ENCODE data around the gene KIF5A.

KIF5A gene

DNA sequence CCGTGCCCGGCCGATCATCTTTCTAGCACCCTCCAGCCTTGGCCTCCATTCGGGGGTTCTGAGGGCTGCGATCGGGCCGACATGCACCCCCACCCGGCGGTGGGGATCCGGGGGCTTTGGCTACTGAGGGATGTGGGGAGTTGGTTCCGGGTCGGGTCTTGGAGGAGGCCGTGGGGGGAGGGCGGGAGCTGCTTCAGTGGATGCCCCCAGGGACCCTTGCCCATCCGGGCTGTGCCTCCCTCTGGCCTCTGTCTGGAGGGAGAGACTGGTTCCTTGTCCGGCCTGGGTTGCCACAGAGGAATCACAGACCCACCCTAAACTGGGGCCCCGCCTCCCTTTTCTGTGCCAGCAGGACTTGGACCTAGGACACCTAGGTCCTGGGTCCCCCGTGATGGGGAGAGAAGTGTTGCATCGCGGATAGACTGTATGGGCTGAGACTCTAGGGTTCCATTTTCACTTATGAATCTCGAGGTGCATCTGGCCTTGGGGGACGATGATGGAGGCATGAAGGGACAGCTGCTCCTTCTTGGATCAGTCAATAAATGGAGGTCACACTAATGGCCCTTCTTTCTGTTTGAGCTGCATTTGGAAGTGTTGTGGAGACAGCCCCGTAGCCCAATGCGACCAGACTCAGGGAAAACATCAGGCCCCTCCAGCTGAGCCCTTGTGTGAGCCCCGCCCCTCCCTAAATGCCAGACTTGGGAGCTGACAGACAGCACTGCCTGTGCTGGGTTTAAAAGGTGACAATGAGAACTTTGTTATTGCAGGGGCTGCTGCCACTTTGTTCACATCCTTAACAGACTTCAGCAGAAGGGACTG, 55.4 kb downstream of the KIF5A start:
- TF ChIP-seq EZH2phosphoT487 (conservative IDR thresholded peaks at IDR 0.05; ENCODE audit: low read length): no peak
- TF ChIP-seq, protein P1, sequence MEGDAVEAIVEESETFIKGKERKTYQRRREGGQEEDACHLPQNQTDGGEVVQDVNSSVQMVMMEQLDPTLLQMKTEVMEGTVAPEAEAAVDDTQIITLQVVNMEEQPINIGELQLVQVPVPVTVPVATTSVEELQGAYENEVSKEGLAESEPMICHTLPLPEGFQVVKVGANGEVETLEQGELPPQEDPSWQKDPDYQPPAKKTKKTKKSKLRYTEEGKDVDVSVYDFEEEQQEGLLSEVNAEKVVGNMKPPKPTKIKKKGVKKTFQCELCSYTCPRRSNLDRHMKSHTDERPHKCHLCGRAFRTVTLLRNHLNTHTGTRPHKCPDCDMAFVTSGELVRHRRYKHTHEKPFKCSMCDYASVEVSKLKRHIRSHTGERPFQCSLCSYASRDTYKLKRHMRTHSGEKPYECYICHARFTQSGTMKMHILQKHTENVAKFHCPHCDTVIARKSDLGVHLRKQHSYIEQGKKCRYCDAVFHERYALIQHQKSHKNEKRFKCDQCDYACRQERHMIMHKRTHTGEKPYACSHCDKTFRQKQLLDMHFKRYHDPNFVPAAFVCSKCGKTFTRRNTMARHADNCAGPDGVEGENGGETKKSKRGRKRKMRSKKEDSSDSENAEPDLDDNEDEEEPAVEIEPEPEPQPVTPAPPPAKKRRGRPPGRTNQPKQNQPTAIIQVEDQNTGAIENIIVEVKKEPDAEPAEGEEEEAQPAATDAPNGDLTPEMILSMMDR (IDR thresholded peaks at IDR 0.05; ENCODE audit: insufficient read depth, low read length, poor library complexity, severe bottlenecking): no peak
- no peak overlapping the region for H3K4me3 ChIP-seq (ENCODE audit: insufficient read depth, low read length, poor library complexity, severe bottlenecking)
- 0 out of 2 replicates have a peak, but pooled peaks cover 6% of the 10 kb centered on the region for H3F3A ChIP-seq (ENCODE audit: insufficient read depth)
- no peaks in the 10 kb centered on the region for H3K9me2 ChIP-seq (replicated peaks; ENCODE audit: insufficient read depth, low read length)
- H3K79me2 ChIP-seq (ENCODE audit: insufficient read depth, low read length): no peaks in the 10 kb centered on the region
- H3K9ac ChIP-seq (ENCODE audit: low read length): no peak overlapping the region
- H3K4me2 ChIP-seq (ENCODE audit: low read depth, low read length, poor library complexity, severe bottlenecking): no peak overlapping the region
- no peak overlapping the region for H3K27ac ChIP-seq (ENCODE audit: low read depth, low read length)
- H4K20me1 ChIP-seq (ENCODE audit: low read depth, low read length): no peaks in the 10 kb centered on the region
- no peaks in the 10 kb centered on the region for H3K36me3 ChIP-seq (ENCODE audit: low read length)
- no peak overlapping the region for H2AFZ ChIP-seq (ENCODE audit: low read depth, low read length, severe bottlenecking)
- no peaks in the 10 kb centered on the region for H3K9me3 ChIP-seq (ENCODE audit: insufficient read depth, low read length)
- no peaks in the 10 kb centered on the region for H3K27me3 ChIP-seq (ENCODE audit: low read length)

GRCh38 chr12:57605811-57606311, 56.0 kb downstream of the KIF5A start:
- Histone ChIP-seq H3K79me2 (ENCODE audit: insufficient read depth, low read length) (no peaks in the 10 kb centered on the region), H3K27ac (ENCODE audit: low read depth, low read length) (no peak overlapping the region), H3K4me2 (ENCODE audit: low read depth, low read length, poor library complexity, severe bottlenecking) (no peak overlapping the region), H3F3A (ENCODE audit: insufficient read depth) (0 out of 2 replicates have a peak, but pooled peaks cover 6% of the 10 kb centered on the region), H3K36me3 (ENCODE audit: low read length) (no peaks in the 10 kb centered on the region), H4K20me1 (ENCODE audit: low read depth, low read length) (no peaks in the 10 kb centered on the region), H3K9me3 (ENCODE audit: insufficient read depth, low read length) (no peaks in the 10 kb centered on the region), H2AFZ (ENCODE audit: low read depth, low read length, severe bottlenecking) (no peak overlapping the region), H3K9me2 (replicated peaks; ENCODE audit: insufficient read depth, low read length) (no peaks in the 10 kb centered on the region), H3K27me3 (ENCODE audit: low read length) (no peaks in the 10 kb centered on the region), H3K9ac (ENCODE audit: low read length) (no peak overlapping the region), H3K4me3 (ENCODE audit: insufficient read depth, low read length, poor library complexity, severe bottlenecking) (no peak overlapping the region)
- no peak for TF ChIP-seq EZH2phosphoT487 (conservative IDR thresholded peaks at IDR 0.05; ENCODE audit: low read length)
- TF ChIP-seq, protein P1 (IDR thresholded peaks at IDR 0.05; ENCODE audit: insufficient read depth, low read length, poor library complexity, severe bottlenecking): no peak

- no peak overlapping the region for H3K9ac ChIP-seq (ENCODE audit: low read length)
- no peak overlapping the region for H3K27ac ChIP-seq (ENCODE audit: low read depth, low read length)
- H4K20me1 ChIP-seq (ENCODE audit: low read depth, low read length): no peaks in the 10 kb centered on the region
- H3K9me2 ChIP-seq (replicated peaks; ENCODE audit: insufficient read depth, low read length): no peaks in the 10 kb centered on the region
- H3K9me3 ChIP-seq (ENCODE audit: insufficient read depth, low read length): no peaks in the 10 kb centered on the region
- no peaks in the 10 kb centered on the region for H3K79me2 ChIP-seq (ENCODE audit: insufficient read depth, low read length)
- TF ChIP-seq, protein P1 (IDR thresholded peaks at IDR 0.05; ENCODE audit: insufficient read depth, low read length, poor library complexity, severe bottlenecking): no peak
- TF ChIP-seq EZH2phosphoT487 (conservative IDR thresholded peaks at IDR 0.05; ENCODE audit: low read length): no peak
- H3K4me3 ChIP-seq (ENCODE audit: insufficient read depth, low read length, poor library complexity, severe bottlenecking): no peak overlapping the region
- H3K4me2 ChIP-seq (ENCODE audit: low read depth, low read length, poor library complexity, severe bottlenecking): no peak overlapping the region
- no peak overlapping the region for H2AFZ ChIP-seq (ENCODE audit: low read depth, low read length, severe bottlenecking)
- H3K36me3 ChIP-seq (ENCODE audit: low read length): no peaks in the 10 kb centered on the region
- no peaks in the 10 kb centered on the region for H3K27me3 ChIP-seq (ENCODE audit: low read length)
- 0 out of 2 replicates have a peak, but pooled peaks cover 6% of the 10 kb centered on the region for H3F3A ChIP-seq (ENCODE audit: insufficient read depth)
Measured at GRCh38 chr12:57606399-57606798, 56.6 kb downstream of the KIF5A start.

Data from SU-DHL-6 (cell line).